ENCODE data around the gene CASS4.
"Not testable (repeated sequence)": the region's sequence is repeated elsewhere in the genome, so short reads cannot be mapped to it uniquely, and the experiment has no call there.

Gene CASS4, protein sequence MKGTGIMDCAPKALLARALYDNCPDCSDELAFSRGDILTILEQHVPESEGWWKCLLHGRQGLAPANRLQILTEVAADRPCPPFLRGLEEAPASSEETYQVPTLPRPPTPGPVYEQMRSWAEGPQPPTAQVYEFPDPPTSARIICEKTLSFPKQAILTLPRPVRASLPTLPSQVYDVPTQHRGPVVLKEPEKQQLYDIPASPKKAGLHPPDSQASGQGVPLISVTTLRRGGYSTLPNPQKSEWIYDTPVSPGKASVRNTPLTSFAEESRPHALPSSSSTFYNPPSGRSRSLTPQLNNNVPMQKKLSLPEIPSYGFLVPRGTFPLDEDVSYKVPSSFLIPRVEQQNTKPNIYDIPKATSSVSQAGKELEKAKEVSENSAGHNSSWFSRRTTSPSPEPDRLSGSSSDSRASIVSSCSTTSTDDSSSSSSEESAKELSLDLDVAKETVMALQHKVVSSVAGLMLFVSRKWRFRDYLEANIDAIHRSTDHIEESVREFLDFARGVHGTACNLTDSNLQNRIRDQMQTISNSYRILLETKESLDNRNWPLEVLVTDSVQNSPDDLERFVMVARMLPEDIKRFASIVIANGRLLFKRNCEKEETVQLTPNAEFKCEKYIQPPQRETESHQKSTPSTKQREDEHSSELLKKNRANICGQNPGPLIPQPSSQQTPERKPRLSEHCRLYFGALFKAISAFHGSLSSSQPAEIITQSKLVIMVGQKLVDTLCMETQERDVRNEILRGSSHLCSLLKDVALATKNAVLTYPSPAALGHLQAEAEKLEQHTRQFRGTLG

DNA sequence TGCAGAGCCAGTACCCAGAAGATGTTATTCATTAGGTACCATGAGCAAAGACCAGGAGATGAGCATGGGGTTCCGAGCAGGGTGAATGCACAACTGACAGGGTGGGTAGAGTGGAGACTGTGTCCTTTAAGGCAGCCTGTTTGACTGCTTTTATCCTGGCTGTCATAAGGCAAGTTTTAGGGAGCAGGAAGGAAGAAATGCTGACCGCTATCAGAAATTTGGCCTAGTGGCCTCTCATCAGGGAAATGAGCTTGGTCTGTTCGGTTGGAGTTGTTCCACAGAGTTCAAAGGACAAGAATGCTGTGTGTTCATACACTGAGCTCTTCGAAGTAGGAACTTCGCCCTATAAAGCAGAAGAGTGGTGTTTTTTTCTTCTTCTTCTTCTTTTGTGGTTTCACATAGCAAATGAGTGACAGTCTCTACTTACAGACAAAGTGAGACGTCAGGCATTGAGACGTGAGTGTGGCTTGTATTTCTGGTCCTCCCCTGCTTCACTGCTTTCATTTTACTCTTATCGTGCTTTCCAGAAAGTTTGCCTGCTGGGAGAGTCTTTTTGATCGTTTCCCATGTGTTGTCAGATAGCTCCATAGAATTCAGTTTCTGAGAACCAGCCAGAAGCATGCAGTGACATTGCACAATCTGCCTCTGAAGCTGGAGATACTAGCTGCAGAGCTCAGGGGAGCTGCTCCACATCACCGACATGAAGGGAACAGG is at the start of gene CASS4:
Gene CASS4, plus strand, starts transcription at position 502 of the 714 bp plus-strand sequence. Its CDS starts 199 bp downstream, at position 701.
- no peak for DNase-seq (ENCODE audit: low spot score)

DNA sequence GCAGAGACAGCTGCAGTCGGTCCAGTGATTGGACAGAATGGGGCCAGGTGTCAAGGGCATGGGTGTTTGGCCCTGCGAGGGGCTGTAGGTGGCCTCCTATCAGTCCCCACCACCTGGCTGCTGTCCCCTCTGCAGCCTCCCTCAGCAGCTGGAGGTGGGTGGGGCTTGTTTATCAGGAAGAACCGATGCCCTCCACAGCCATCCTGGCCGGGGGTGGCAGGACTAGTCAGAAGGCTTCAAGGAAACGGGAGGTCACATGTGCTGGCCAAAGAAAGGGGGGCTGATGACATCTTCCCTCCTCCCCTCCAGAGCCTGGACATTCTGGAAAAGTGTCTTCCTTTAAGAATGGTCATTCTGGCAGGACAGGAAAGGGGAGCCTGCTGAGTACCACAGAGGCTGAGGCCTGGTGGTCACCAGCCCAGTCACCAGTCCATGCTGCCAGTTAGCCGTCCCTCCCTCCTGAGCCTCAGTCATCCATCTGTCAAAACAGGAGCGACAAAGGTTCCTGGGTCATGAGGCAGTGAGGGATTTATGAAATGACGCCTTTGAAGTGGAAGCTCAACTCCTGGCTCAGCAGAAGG is 49.1 kb upstream of the CASS4 start:
- no peak for DNase-seq (ENCODE audit: low spot score)

DNA sequence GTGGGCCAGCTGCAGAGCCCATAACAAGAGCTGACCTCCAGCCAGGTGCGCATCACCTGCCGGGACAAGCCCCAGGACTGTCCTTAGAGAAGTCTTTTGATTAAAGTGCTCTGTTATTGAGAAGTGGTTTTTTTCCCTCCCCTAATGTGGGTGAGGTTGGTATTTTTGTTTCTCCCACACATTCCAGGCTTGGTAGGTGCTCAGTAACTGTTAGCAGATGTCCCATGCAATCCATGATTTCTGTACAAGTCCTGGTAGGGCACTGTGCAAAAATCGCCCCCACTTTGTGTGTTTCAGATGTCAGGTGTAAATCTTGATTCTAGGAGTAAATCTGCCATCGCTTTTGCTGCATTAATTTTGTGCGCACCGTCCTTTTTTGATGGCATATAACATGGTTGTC is 48.6 kb upstream of the CASS4 start:
- DNase-seq (ENCODE audit: low spot score) = no peak

GRCh38 chr20:56368351-56369134 is 43.5 kb upstream of the CASS4 start:
- no peak for DNase-seq (ENCODE audit: low spot score)

DNA sequence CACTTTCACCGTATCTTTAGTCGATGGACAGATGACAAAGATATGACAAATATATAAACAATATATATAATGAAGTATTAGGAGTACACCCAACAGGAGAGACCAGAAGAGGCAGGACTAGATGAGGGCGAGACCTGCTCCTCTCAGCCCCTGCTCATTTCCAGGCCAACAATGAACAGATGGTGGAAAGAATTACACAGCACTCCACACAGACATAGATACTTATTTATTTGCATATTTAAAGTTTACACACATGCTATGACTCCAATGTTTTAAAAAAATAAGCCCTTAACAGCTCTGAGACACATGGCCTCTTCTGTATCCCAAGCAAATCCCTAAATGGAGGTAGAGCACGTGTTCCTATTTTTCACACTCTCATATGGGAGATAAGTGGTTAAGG is 42.9 kb upstream of the CASS4 start:
- DNase-seq (ENCODE audit: low spot score) = no peak

GRCh38 chr20:56371977-56372376 is 40.1 kb upstream of the CASS4 start:
- DNase-seq (ENCODE audit: low spot score) = no peak

GRCh38 chr20:56372850-56373249 is 39.2 kb upstream of the CASS4 start:
- DNase-seq (ENCODE audit: low spot score) = no peak

DNA sequence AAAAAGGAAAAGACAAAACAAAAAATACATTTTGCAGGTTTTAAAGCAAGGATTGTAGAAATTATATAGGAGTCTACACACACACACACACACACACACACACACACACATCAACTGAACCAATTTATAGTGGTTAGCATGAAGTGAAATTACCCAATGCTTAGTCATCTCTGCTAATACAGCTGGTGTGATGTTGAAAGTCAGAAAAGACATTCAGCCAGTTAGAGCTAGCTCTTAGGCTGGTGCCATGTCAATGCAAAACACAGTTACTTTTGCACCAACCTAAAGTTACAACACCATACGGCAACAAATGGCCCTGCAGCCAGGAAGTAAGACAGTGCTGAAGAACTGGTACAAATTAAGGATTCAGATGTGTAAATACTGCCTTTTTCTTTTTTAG is 38.1 kb upstream of the CASS4 start:
- DNase-seq (ENCODE audit: low spot score) = no peak

DNA sequence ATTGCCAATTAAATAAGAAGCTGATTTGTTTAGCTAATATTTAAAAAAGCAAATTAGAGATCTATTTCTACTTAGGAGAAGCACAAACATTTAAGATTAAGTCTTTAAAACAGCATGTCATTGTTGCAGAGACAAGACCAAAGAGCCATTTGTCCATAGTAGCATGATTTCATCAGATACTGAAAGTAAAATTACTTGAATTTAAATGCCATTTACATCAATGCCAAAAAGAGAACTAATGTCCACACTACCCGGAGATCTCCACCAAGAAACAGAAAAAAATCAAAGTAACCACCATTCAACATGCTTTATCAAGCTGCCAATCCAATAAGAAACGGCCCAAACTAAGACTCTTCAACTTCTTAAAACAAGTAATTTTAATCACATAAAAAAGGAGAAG is 35.7 kb upstream of the CASS4 start:
- no peak for DNase-seq (ENCODE audit: low spot score)

- DNase-seq (ENCODE audit: low spot score) = no peak
Observed at GRCh38 chr20:56378386-56378785, 33.7 kb upstream of the CASS4 start.

DNA sequence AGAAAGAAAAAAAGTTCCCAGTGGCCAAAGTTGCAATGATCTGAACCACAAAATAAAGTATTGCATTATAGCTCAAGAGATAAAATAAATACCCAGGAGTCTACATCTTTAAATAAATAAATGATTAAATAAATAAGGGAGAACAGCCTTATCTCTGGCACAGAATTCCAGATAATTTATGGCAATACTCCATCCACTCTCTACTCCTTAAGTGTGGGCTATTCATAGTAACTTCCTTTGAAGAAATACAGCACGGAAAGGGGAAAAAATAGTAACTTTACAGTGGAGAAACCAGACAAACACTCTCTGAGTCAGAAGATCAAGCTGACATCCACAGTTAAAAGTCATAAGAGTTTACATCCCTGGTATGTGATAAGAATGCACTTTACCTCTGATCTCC is 31.7 kb upstream of the CASS4 start:
- DNase-seq (ENCODE audit: low spot score) = no peak

- DNase-seq (ENCODE audit: low spot score) = no peak
Observed at GRCh38 chr20:56381501-56381900, 30.6 kb upstream of the CASS4 start.

DNA sequence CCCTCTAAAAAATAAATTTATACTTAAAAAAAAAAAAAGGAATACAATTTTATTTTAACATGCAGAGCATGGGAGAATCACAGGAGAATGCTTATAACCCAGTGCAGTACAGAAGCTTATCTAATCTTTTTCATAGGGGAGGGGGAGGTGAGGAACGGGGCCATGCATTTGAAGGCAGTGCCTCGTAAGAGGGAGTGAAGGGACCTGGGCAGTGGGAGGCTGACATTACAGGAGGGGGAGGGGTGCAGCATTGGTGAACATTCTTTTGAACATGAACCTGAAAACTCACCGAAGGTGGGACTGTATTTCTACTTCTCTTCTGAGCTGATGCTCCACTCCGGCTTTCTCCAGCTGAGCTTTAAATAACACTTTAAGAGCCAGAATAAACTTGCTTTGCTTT is 29.4 kb upstream of the CASS4 start:
- no peak for DNase-seq (ENCODE audit: low spot score)

DNA sequence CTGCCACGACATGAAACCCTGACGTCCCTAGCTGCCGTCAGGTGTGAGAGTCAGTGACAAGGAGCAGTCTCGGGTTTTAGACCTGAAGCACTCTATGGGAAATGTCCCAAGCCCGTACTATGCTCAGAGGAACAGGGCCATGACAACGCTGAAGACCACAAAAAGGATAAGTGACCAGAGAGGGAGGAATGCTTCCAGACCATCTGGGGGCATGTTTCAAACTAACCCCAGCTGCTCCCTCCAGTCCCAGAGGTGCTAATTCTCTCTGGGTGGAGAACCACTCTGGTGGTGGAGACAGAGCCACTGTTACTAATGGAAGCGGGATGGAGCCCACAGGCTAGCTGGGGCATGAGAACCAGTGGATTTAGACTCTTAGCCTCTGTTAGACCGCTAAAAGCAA is 28.7 kb upstream of the CASS4 start:
- DNase-seq (ENCODE audit: low spot score) = no peak

GRCh38 chr20:56385130-56385529 is 26.9 kb upstream of the CASS4 start:
- DNase-seq (ENCODE audit: low spot score) = no peak

GRCh38 chr20:56386219-56386618 is 25.8 kb upstream of the CASS4 start:
- no peak for DNase-seq (ENCODE audit: low spot score)

GRCh38 chr20:56388882-56389281 is 23.2 kb upstream of the CASS4 start:
- no peak for DNase-seq (ENCODE audit: low spot score)

GRCh38 chr20:56389807-56390206 is 22.3 kb upstream of the CASS4 start:
- DNase-seq (ENCODE audit: low spot score) = no peak

DNA sequence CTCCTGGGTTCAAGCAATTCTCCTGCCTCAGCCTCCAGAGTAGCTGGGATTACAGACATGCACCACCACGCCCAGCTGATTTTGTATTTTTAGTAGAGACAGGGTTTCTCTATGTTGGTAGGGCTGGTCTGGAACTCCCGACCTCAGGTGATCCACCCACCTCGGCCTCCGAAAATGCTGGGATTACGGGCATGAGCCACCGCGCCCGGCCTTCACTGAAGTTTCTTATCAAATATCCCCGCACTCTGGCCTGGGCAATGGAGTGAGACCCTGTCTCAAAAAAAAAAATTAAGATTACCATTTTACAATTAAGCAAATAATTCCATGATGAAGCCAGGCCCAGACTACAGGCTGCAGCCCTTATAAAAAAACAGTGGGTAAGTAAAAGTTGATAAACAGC is 21.7 kb upstream of the CASS4 start:
- DNase-seq (ENCODE audit: low spot score) = not testable (repeated sequence)

DNA sequence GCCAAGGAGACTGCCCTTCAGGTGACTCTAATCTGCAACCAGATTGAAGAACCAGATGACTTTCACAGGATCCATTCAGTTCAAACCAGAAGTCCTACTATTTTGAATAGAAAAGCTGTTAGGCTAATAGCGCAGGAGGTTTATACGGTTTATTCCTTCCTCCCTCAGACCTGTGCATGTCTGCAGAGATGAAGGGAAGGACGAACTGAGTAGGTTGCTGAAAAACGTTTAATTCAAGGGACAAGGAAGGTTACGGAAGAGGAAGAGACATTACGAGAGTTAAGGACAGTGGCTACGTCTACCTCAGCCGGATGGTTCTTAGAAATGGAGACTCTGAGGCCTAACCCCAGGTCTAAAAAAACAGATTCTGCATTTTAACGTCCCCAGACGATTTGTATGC is 21.0 kb upstream of the CASS4 start:
- no peak for DNase-seq (ENCODE audit: low spot score)

DNA sequence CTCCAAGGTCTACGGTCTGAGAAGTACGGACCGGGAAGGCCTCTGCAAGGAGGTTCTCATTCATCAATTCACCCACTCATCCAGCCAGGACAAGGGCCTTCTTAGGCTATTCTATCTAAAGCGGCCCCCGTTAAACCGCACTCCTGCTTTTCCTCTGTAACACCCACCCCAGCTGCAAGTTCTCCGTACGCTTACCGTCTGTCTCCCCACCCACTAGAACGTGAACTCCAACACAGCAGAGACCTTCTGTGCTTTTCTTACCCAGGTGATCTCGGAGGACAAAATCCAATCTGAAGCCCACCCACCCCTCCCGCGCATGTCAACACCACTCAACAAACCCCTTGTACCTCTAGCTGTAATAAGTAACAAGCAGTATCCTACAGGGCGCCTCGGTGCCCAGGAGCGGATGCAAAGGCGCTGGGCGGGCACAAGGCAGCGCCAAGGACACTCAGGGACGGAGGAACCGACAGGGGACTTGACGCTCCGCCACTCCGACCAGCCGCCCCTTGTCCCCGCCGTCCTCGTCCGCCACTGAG is 20.4 kb upstream of the CASS4 start:
- no peak for DNase-seq (ENCODE audit: low spot score)
